Transverse colon (tissue), 4 donors: ENCODE measurements around the gene ULK4.

Experiments used
- CTCF ChIP-seq, 5 experiments: fragments of 200-600 bp in 3 of 5; fragments of 450-650 bp in 2 of 5; sonication (generic) in 3 of 5; IDR thresholded peaks; 1 replicate in 2 of 5; 2 replicates in 3 of 5; pipeline ENCODE4 v1.5.1; 2016 to 2017; ENCODE audit warnings: antibody characterized with exemption in 5 of 5, inconsistent platforms in 3 of 5, mild to moderate bottlenecking in 2 of 5, moderate library complexity in 1 of 5
- POLR2A ChIP-seq: fragments of 450-650 bp; IDR thresholded peaks from one replicate; pipeline ENCODE4 v1.6.1; 2016; ENCODE audit warnings: antibody characterized with exemption, mild to moderate bottlenecking, moderate library complexity
- POLR2AphosphoS5 ChIP-seq, 3 donors: sonication (generic); formaldehyde crosslinking; IDR thresholded peaks; one replicate each; pipeline ENCODE4 v1.6.1; 2016; ENCODE audit warnings: antibody characterized with exemption in 3 of 3

GRCh38 chr3:41394896-41395295 is 567.0 kb downstream of the ULK4 start:
- TF ChIP-seq CTCF (IDR thresholded peaks at IDR 0.05) (no peak), POLR2AphosphoS5 (IDR thresholded peaks at IDR 0.05) (no peak), POLR2A (no peak)
